K562 (cell line): ENCODE results near the gene VSIG4. TPM values are rescaled to one million over a fixed set of nuclear protein-coding genes. Genes with fewer than 3 reads are reported as not detected.

Experiments used
- CC2D1A ChIP-seq: fragments of 450-650 bp; IDR thresholded peaks from 2 replicates; pipeline ENCODE4 v1.6.1; 2017; ENCODE audit warnings: mild to moderate bottlenecking
- ESRRA ChIP-seq: fragments of 450-650 bp; IDR thresholded peaks from 2 replicates; pipeline ENCODE4 v1.6.1; 2014; ENCODE audit warnings: low read depth, mild to moderate bottlenecking, moderate library complexity, borderline replicate concordance
- ETV1 ChIP-seq: fragments of 450-650 bp; conservative IDR thresholded peaks from 2 replicates; pipeline ENCODE4 v1.6.1; 2016; ENCODE audit warnings: missing genetic modification characterization, control low read depth, low read depth, missing compliant biosample characterization
- FOXJ3 ChIP-seq: sonication (generic); formaldehyde crosslinking; IDR thresholded peaks from 2 replicates; pipeline ENCODE4 v1.4.0; 2020; ENCODE audit warnings: mild to moderate bottlenecking, missing genetic modification reagents
- RAD21 ChIP-seq, 2 experiments: fragments of 250-450 bp in 1 of 2; fragments of 450-650 bp in 1 of 2; sonication (Bioruptor Pico) in 1 of 2; formaldehyde crosslinking in 1 of 2; IDR thresholded peaks in 1 of 2; conservative IDR thresholded peaks in 1 of 2; 2 replicates each; pipeline versions ENCODE4 v1.4.0 to v1.8.0; 2020 to 2022; ENCODE audit warnings: mild to moderate bottlenecking in 2 of 2, moderate library complexity in 1 of 2
- RBM22 ChIP-seq: fragments of 200-400 bp; formaldehyde crosslinking; IDR thresholded peaks from 2 replicates; pipeline ENCODE4 v1.6.1; 2018; ENCODE audit warnings: low read length, low read depth; ENCODE audit not compliant: poor library complexity, severe bottlenecking
- TBP ChIP-seq: optimal IDR thresholded peaks from 2 replicates; pipeline ENCODE3; 2011; ENCODE audit warnings: low read depth, low read length, improper control_type of control experiment
- YY1 ChIP-seq, 3 experiments: IDR thresholded peaks; 2 replicates each; pipeline ENCODE4 v1.6.1; 2011; ENCODE audit warnings: low read length in 2 of 3, mild to moderate bottlenecking in 2 of 3, moderate library complexity in 2 of 3, borderline replicate concordance in 1 of 3, control low read depth in 1 of 3, low read depth in 1 of 3; ENCODE audit not compliant: insufficient read depth in 3 of 3, insufficient replicate concordance in 2 of 3, control insufficient read depth in 1 of 3, insufficient read length in 1 of 3; ENCODE audit errors: extremely low read depth in 1 of 3
- ZNF76 ChIP-seq: fragments of 250-450 bp; sonication (Bioruptor Pico); IDR thresholded peaks from 2 replicates; pipeline ENCODE4 v1.4.0; 2020; ENCODE audit warnings: mild to moderate bottlenecking, moderate library complexity, borderline replicate concordance
- polyA plus RNA-seq, 8 experiments: library from polyadenylated mRNA; depleted of rRNA in 4 of 8; stranded (reverse) in 5 of 8; unstranded in 3 of 8; fragments of >200 nt; fragmentation: Nextera tagmentation in 2 of 8; fragmentation: Illumina TruSeq in 1 of 8; extraction: Ambion mirVana in 2 of 8; extraction: Trizol in 1 of 8; gene quantifications; 2 replicates each; pipeline versions ENCODE4 v1.2.1 to v1.2.3, GENCODE V29; 2011 to 2014; ENCODE audit warnings: inconsistent platforms in 1 of 8, missing spikeins in 1 of 8
- total RNA-seq, 7 experiments: library from RNA; depleted of rRNA in 6 of 7; stranded (reverse); fragments of >200 nt in 6 of 7; fragmentation: Illumina TruSeq in 2 of 7; extraction: Trizol in 2 of 7; gene quantifications; 2 replicates each; pipeline versions ENCODE4 v1.2.1 to v1.2.3, GENCODE V29; 2011 to 2021; ENCODE audit warnings: low replicate concordance in 1 of 7
- TF ChIP-seq, protein P1 (sequence below): fragments of 450-650 bp; IDR thresholded peaks from 2 replicates; pipeline ENCODE4 v1.6.1; 2018; ENCODE audit not compliant: partially characterized antibody
- TF ChIP-seq, protein P2 (sequence below): sonication (generic); IDR thresholded peaks from 2 replicates; pipeline ENCODE4 v1.6.1; 2016
- TF ChIP-seq, protein P3 (sequence below), 3 experiments: IDR thresholded peaks in 2 of 3; conservative IDR thresholded peaks in 1 of 3; 2 replicates each; pipeline ENCODE4 v1.5.1; 2011 to 2012; ENCODE audit warnings: low read length in 3 of 3, mild to moderate bottlenecking in 3 of 3, control low read depth in 2 of 3, improper control_type of control experiment in 1 of 3, inconsistent platforms in 1 of 3, low read depth in 1 of 3, mixed read lengths in 1 of 3, moderate library complexity in 1 of 3; ENCODE audit not compliant: insufficient read depth in 2 of 3
- TF ChIP-seq, protein P4 (sequence below): fragments of 200-800 bp; sonication (Bioruptor generic); IDR thresholded peaks from 2 replicates; pipeline ENCODE4 v1.6.1; 2017; ENCODE audit warnings: missing genetic modification characterization, missing compliant biosample characterization

VSIG4 gene
- total and polyA plus RNA-seq, 9 of the 15 experiments (the other 6 are each of a cell fraction or from before 2014, with no cell fraction given), result 0.22 to 1.6 (median 0.46) TPM; not detected in 1

DNA sequence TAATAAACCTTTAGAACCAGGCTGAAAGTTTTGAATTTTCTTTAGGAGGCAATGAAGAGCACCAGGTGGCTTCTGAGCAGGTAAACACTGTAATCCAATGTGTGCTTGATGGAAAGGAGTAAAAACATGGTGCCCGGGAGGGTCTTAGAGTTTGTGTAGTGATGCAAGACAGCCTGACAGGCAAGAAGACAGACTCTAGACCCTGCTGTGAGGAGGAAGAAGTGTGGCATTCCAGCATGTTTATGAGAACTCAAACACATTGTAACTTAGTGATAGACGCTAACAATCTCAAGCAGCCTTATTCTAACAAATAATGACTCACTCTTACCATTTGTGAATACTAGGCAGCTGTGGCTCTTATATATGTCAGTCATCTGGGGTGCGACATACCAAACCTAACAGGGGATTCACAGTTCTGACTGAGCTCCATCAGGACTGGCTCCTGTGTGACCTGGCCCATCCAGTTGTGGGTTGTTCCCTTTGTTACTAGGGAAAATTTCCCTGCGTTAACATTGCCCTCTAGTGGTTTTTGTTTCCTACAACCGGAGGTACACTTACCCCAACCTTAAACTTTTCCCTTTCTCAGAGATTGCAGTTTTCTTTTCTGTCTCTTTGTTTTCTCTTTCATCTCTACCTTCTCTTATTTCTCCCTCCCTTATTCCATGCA, 53.8 kb downstream of the VSIG4 start (continued):
- TF ChIP-seq, protein P1, sequence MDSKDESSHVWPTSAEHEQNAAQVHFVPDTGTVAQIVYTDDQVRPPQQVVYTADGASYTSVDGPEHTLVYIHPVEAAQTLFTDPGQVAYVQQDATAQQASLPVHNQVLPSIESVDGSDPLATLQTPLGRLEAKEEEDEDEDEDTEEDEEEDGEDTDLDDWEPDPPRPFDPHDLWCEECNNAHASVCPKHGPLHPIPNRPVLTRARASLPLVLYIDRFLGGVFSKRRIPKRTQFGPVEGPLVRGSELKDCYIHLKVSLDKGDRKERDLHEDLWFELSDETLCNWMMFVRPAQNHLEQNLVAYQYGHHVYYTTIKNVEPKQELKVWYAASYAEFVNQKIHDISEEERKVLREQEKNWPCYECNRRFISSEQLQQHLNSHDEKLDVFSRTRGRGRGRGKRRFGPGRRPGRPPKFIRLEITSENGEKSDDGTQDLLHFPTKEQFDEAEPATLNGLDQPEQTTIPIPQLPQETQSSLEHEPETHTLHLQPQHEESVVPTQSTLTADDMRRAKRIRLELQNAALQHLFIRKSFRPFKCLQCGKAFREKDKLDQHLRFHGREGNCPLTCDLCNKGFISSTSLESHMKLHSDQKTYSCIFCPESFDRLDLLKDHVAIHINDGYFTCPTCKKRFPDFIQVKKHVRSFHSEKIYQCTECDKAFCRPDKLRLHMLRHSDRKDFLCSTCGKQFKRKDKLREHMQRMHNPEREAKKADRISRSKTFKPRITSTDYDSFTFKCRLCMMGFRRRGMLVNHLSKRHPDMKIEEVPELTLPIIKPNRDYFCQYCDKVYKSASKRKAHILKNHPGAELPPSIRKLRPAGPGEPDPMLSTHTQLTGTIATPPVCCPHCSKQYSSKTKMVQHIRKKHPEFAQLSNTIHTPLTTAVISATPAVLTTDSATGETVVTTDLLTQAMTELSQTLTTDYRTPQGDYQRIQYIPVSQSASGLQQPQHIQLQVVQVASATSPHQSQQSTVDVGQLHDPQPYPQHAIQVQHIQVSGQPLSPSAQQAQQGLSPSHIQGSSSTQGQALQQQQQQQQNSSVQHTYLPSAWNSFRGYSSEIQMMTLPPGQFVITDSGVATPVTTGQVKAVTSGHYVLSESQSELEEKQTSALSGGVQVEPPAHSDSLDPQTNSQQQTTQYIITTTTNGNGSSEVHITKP, result peak; percentile 35
- TF ChIP-seq YY1 (IDR thresholded peaks at IDR 0.05; ENCODE audit: borderline replicate concordance in 1 of 3, control insufficient read depth in 1 of 3, extremely low read depth in 1 of 3, insufficient read depth in 3 of 3, insufficient read length in 1 of 3, insufficient replicate concordance in 2 of 3, low read depth in 1 of 3, low read length in 2 of 3) (no peak), RAD21 (CRISPR knock-in tag; conservative IDR thresholded peaks at IDR 0.05 in 1 of 2, IDR thresholded peaks at IDR 0.05 in 1 of 2) (peak; percentile 78 to 86), RBM22 (no peak), FOXJ3 (CRISPR knock-in tag) (peak; percentile 14; the same call in 1 of the 2 replicates), ESRRA (peak; percentile 20; the same call in 1 of the 2 replicates), CC2D1A (peak; percentile 80), ETV1 (tag) (peak; percentile 55; the same call in 1 of the 2 replicates), ZNF76 (CRISPR knock-in tag) (no peak), TBP (no peak)
- TF ChIP-seq, protein P2, sequence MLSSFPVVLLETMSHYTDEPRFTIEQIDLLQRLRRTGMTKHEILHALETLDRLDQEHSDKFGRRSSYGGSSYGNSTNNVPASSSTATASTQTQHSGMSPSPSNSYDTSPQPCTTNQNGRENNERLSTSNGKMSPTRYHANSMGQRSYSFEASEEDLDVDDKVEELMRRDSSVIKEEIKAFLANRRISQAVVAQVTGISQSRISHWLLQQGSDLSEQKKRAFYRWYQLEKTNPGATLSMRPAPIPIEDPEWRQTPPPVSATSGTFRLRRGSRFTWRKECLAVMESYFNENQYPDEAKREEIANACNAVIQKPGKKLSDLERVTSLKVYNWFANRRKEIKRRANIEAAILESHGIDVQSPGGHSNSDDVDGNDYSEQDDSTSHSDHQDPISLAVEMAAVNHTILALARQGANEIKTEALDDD, result peak; percentile 72
- TF ChIP-seq, protein P3, sequence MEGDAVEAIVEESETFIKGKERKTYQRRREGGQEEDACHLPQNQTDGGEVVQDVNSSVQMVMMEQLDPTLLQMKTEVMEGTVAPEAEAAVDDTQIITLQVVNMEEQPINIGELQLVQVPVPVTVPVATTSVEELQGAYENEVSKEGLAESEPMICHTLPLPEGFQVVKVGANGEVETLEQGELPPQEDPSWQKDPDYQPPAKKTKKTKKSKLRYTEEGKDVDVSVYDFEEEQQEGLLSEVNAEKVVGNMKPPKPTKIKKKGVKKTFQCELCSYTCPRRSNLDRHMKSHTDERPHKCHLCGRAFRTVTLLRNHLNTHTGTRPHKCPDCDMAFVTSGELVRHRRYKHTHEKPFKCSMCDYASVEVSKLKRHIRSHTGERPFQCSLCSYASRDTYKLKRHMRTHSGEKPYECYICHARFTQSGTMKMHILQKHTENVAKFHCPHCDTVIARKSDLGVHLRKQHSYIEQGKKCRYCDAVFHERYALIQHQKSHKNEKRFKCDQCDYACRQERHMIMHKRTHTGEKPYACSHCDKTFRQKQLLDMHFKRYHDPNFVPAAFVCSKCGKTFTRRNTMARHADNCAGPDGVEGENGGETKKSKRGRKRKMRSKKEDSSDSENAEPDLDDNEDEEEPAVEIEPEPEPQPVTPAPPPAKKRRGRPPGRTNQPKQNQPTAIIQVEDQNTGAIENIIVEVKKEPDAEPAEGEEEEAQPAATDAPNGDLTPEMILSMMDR (IDR thresholded peaks at IDR 0.05 in 2 of 3, conservative IDR thresholded peaks at IDR 0.05 in 1 of 3; ENCODE audit: insufficient read depth in 2 of 3, low read depth in 1 of 3, low read length in 3 of 3), result peak; percentile 64 to 73 (median 66)
- TF ChIP-seq, protein P4, sequence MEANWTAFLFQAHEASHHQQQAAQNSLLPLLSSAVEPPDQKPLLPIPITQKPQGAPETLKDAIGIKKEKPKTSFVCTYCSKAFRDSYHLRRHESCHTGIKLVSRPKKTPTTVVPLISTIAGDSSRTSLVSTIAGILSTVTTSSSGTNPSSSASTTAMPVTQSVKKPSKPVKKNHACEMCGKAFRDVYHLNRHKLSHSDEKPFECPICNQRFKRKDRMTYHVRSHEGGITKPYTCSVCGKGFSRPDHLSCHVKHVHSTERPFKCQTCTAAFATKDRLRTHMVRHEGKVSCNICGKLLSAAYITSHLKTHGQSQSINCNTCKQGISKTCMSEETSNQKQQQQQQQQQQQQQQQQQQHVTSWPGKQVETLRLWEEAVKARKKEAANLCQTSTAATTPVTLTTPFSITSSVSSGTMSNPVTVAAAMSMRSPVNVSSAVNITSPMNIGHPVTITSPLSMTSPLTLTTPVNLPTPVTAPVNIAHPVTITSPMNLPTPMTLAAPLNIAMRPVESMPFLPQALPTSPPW (CRISPR knock-in tag), result peak; percentile 21; the same call in 1 of the 2 replicates
